CD4-positive, CD25-positive, alpha-beta regulatory T cell (primary cell): ENCODE data around the gene VKORC1L1. TPM values are rescaled to one million over a fixed set of nuclear protein-coding genes. Genes with fewer than 3 reads are reported as not detected.
A peak's percentile ranks its signal among the peaks of the same experiment; 100 is the strongest.
"Not testable (repeated sequence)": the region's sequence is repeated elsewhere in the genome, so short reads cannot be mapped to it uniquely, and the experiment has no call there.

Experiments
- ATAC-seq, 2 donors: fragments of 150-1000 bp; cut with Tn5 transposase; one replicate each; pipeline ENCODE4 v1.10.0; 2021; ENCODE audit warnings: low read depth in 2 of 2, moderate number of reproducible peaks in 2 of 2, moderate library complexity in 1 of 2
- DNase-seq, 3 donors: peaks; one replicate each; pipeline versions ENCODE4 v3.0.0 to v3.0.0-alpha.2; 2012 to 2022; ENCODE audit warnings: mixed read lengths in 1 of 3
- H3K27ac ChIP-seq: one replicate; pipeline ENCODE4 v1.7.0; 2013; ENCODE audit warnings: mild to moderate bottlenecking, low read length; ENCODE audit not compliant: insufficient read depth, poor library complexity, severe bottlenecking
- H3K27me3 ChIP-seq: one replicate; pipeline ENCODE4 v1.7.0; 2013; ENCODE audit warnings: low read length; ENCODE audit not compliant: control insufficient read depth, insufficient read depth
- H3K36me3 ChIP-seq: one replicate; pipeline ENCODE4 v1.7.0; 2013; ENCODE audit warnings: mild to moderate bottlenecking, low read length, moderate library complexity; ENCODE audit not compliant: control insufficient read depth, insufficient read depth
- H3K4me1 ChIP-seq: 2 replicates; pipeline ENCODE4 v1.7.0; 2013; ENCODE audit warnings: mild to moderate bottlenecking, low read length; ENCODE audit not compliant: insufficient read depth, control insufficient read depth, poor library complexity, severe bottlenecking
- H3K4me3 ChIP-seq: one replicate; pipeline ENCODE4 v1.7.0; 2013; ENCODE audit warnings: low read depth, mild to moderate bottlenecking, low read length, moderate library complexity
- H3K9me3 ChIP-seq, 2 experiments: 1 replicate in 1 of 2; 2 replicates in 1 of 2; pipeline ENCODE4 v1.7.0; 2013; ENCODE audit warnings: low read length in 2 of 2, mild to moderate bottlenecking in 1 of 2, moderate library complexity in 1 of 2; ENCODE audit not compliant: control insufficient read depth in 2 of 2
- H3K27ac Mint-ChIP-seq, 3 donors: one replicate each; pipeline ENCODE4 v1.8.0; 2020 to 2022; ENCODE audit warnings: mild to moderate bottlenecking in 3 of 3, mixed read lengths in 3 of 3, moderate library complexity in 2 of 3
- H3K27me3 Mint-ChIP-seq: one replicate; pipeline ENCODE4 v1.8.0; 2022; ENCODE audit warnings: mild to moderate bottlenecking, mixed read lengths
- H3K36me3 Mint-ChIP-seq: one replicate; pipeline ENCODE4 v1.8.0; 2020; ENCODE audit warnings: mixed read lengths
- H3K4me1 Mint-ChIP-seq, 4 donors: one replicate each; pipeline ENCODE4 v1.8.0; 2020 to 2022; ENCODE audit warnings: mixed read lengths in 4 of 4, mild to moderate bottlenecking in 1 of 4
- H3K4me3 Mint-ChIP-seq, 4 donors: one replicate each; pipeline ENCODE4 v1.8.0; 2020 to 2022; ENCODE audit warnings: mild to moderate bottlenecking in 4 of 4, mixed read lengths in 4 of 4, moderate library complexity in 3 of 4
- H3K9me3 Mint-ChIP-seq, 7 donors: one replicate each; pipeline ENCODE4 v1.8.0; 2020 to 2022; ENCODE audit warnings: mixed read lengths in 7 of 7, mild to moderate bottlenecking in 3 of 7, moderate library complexity in 2 of 7
- polyA plus RNA-seq, 4 donors: library from polyadenylated mRNA; unstranded; fragments of 300-500 nt; fragmentation: Illumina TruSeq; gene quantifications; one replicate each; pipeline ENCODE4 v1.2.3, GENCODE V29; 2021
- total RNA-seq: library from RNA; stranded (reverse); gene quantifications from one replicate; pipeline ENCODE4 v1.2.3, GENCODE V29; 2022

The VKORC1L1 gene
- total and polyA plus RNA-seq, 5 donors from 2014 or later, result 3.7 to 5.5 (median 3.9) TPM

DNA sequence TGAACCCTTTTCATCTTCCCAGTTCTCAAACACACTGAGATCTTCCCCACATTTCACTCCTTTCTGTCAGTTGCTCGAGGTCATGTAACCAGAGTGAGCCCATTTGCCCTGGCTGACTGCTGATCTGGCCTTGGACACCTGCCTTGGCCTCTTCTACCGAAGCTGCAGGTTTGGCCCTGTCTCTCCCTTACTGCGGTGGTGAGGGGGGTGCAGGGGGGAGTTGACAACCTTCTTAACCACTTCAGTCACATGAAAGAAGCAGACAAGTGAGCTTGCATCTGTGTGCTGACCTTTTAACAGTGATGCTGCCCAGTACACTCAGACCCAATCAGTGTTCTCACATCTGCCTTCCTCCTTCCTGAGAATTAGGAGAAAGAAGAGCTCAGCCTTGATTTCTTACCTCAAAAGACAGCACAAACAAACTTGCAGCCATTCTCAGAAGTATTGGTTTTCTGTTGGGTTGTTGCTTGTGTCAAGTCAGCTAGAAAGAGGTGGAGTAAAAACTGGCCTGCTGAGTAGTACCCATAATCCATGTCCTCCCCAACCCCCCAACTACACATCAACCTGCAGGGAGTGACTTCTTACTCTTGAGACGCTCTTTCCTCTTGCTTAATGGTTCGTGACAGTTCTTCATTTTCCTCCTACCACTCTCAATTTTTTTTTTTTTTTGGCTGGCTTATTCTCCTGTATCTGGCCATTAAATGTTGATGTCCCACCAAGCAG lies 15.7 kb downstream of the VKORC1L1 start:
- H3K9me3 Mint-ChIP-seq, H3K36me3 ChIP-seq, H3K4me1 ChIP-seq, H3K9me3 ChIP-seq, ATAC-seq, DNase-seq, H3K27me3 Mint-ChIP-seq, H3K27me3 ChIP-seq, H3K4me3 ChIP-seq, H3K27ac ChIP-seq, H3K4me3 Mint-ChIP-seq: not testable (repeated sequence)
- Mint-ChIP-seq H3K4me1 (peaks cover 5 to 20% (median 13%) of the 10 kb centered on the region in 4 donors), H3K36me3 (peaks cover 22% of the 10 kb centered on the region), H3K27ac (peak overlapping the region in 1 of 3 donors; percentile 45)

- Mint-ChIP-seq H3K36me3 (peaks cover 21% of the 10 kb centered on the region), H3K27ac (peak overlapping the region in 1 of 3 donors; percentile 45), H3K4me1 (peaks cover 5 to 20% (median 13%) of the 10 kb centered on the region in 4 donors)
- H3K4me3 Mint-ChIP-seq, H3K9me3 Mint-ChIP-seq, DNase-seq, H3K27me3 ChIP-seq, H3K27me3 Mint-ChIP-seq, H3K4me3 ChIP-seq, H3K36me3 ChIP-seq, ATAC-seq, H3K4me1 ChIP-seq, H3K9me3 ChIP-seq, H3K27ac ChIP-seq: not testable (repeated sequence)
Observed at GRCh38 chr7:65889722-65890121, 16.8 kb downstream of the VKORC1L1 start.

DNA sequence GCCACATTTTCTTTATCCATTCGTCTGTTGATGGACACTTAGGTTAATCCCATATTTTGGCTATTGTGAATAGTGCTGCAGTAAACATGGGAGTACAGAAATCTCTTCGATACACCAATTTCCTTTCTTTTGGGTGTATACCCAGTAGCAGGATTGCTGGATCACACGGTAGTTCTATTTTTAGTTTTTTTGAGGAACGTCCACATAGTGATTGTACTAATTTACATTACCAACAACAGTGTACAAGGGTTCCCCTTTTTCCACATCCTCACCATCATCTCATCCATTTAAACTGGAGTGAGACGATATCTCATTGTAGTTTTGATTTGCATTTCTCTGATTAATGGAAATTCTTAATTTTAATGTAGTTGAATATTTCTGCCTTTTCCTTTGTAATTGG lies 19.3 kb downstream of the VKORC1L1 start:
- Mint-ChIP-seq H3K4me1 (peaks cover 0 to 12% (median 6%) of the 10 kb centered on the region in 4 donors), H3K27me3 (no peaks in the 10 kb centered on the region), H3K4me3 (no peak overlapping the region), H3K36me3 (peaks cover 12% of the 10 kb centered on the region), H3K27ac (peak overlapping the region in 1 of 3 donors; percentile 69), H3K9me3 (no peaks in the 10 kb centered on the region)
- H3K9me3 ChIP-seq, result no peaks in the 10 kb centered on the region
- H3K27ac ChIP-seq, result no peak overlapping the region
- no peaks in the 10 kb centered on the region for H3K4me1 ChIP-seq
- no peaks in the 10 kb centered on the region for H3K27me3 ChIP-seq
- no peaks in the 10 kb centered on the region for H3K36me3 ChIP-seq
- no peak overlapping the region for H3K4me3 ChIP-seq
- DNase-seq (no peak), ATAC-seq (no peak)

- Mint-ChIP-seq H3K27me3 (no peaks in the 10 kb centered on the region), H3K36me3 (peaks cover 12% of the 10 kb centered on the region), H3K27ac (peak overlapping the region in 2 of 3 donors; percentile 51 to 69), H3K4me3 (no peak overlapping the region), H3K4me1 (peaks cover 0 to 12% (median 6%) of the 10 kb centered on the region in 4 donors), H3K9me3 (no peaks in the 10 kb centered on the region)
- Histone ChIP-seq H3K27ac (no peak overlapping the region), H3K36me3 (no peaks in the 10 kb centered on the region), H3K4me3 (no peak overlapping the region), H3K27me3 (no peaks in the 10 kb centered on the region), H3K9me3 (no peaks in the 10 kb centered on the region), H3K4me1 (no peaks in the 10 kb centered on the region)
- no peak for DNase-seq
- no peak for ATAC-seq
Observed at GRCh38 chr7:65892835-65893234, 20.0 kb downstream of the VKORC1L1 start.

- peaks cover 15% of the 10 kb centered on the region for H3K36me3 Mint-ChIP-seq
- peaks cover 0 to 4% (median under 1%) of the 10 kb centered on the region in 7 donors for H3K9me3 Mint-ChIP-seq
- DNase-seq (no peak), ATAC-seq (no peak)
- H3K4me3 Mint-ChIP-seq, result no peak overlapping the region
- Histone ChIP-seq H3K27me3 (no peaks in the 10 kb centered on the region), H3K4me1 (no peaks in the 10 kb centered on the region), H3K4me3 (no peak overlapping the region), H3K27ac (no peak overlapping the region), H3K36me3 (no peaks in the 10 kb centered on the region), H3K9me3 (no peaks in the 10 kb centered on the region)
- no peak overlapping the region for H3K27ac Mint-ChIP-seq
- no peaks in the 10 kb centered on the region for H3K27me3 Mint-ChIP-seq
- peaks cover 0 to 12% (median 5%) of the 10 kb centered on the region in 4 donors for H3K4me1 Mint-ChIP-seq
Observed at GRCh38 chr7:65896279-65896870, 23.5 kb downstream of the VKORC1L1 start.

DNA sequence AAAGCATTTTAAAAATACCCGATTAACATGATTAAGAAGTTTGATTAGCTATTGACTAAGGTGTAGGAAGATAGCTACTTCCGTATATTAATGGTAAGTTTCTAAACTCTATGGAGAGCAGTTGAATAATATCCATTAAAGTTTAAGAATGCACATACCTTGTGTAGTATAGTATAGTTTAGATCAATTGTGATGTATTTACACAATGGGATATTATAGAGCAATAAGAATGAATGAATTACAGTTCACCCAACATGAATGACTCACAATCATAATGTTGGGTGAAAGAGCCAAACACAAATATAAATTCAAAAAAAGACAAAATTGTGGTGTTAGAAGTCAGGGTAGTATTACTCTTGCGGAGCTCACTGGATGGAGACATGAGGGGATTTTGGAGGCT lies 24.4 kb downstream of the VKORC1L1 start:
- H3K4me3 ChIP-seq, ATAC-seq, H3K4me3 Mint-ChIP-seq, H3K27me3 Mint-ChIP-seq, H3K36me3 ChIP-seq, H3K4me1 ChIP-seq, DNase-seq, H3K27me3 ChIP-seq, H3K9me3 ChIP-seq, H3K27ac Mint-ChIP-seq, H3K27ac ChIP-seq: not testable (repeated sequence)
- Mint-ChIP-seq H3K9me3 (peaks cover 0 to 13% (median 5%) of the 10 kb centered on the region in 7 donors), H3K4me1 (peaks cover 0 to 14% (median 7%) of the 10 kb centered on the region in 4 donors), H3K36me3 (peaks cover 20% of the 10 kb centered on the region)

- not testable (repeated sequence) for H3K36me3 ChIP-seq, ATAC-seq, H3K4me3 ChIP-seq, H3K9me3 ChIP-seq, H3K27me3 ChIP-seq, H3K27ac ChIP-seq, DNase-seq, H3K4me1 ChIP-seq, H3K4me3 Mint-ChIP-seq, H3K27me3 Mint-ChIP-seq
- Mint-ChIP-seq H3K36me3 (peaks cover 23% of the 10 kb centered on the region), H3K27ac (peak overlapping the region in 1 of 3 donors; percentile 80), H3K4me1 (peaks cover 0 to 13% (median 5%) of the 10 kb centered on the region in 4 donors), H3K9me3 (peaks cover 0 to 16% (median 8%) of the 10 kb centered on the region in 7 donors)
Observed at GRCh38 chr7:65898677-65899447, 26.0 kb downstream of the VKORC1L1 start.
